Left kidney (tissue), 2 donors: Measurements from ENCODE around the gene CEP131. TPM values are rescaled to one million over a fixed set of nuclear protein-coding genes. Genes with fewer than 3 reads are reported as not detected.

ENCODE experiments used
- DNase-seq: peaks from one replicate; pipeline ENCODE4 v3.0.0-alpha.2; 2013
- polyA plus RNA-seq: library from polyadenylated mRNA; unstranded; fragments of 120-200 nt; gene quantifications from one replicate; pipeline ENCODE4 v1.2.1, GENCODE V29; 2013; ENCODE audit not compliant: insufficient read length

The CEP131 gene
- polyA plus RNA-seq, 1 donor, result 15.7 TPM

- DNase-seq, result no peak
Measured at GRCh38 chr17:81251709-81252301, 29.0 kb upstream of the CEP131 start.

- DNase-seq, result no peak
Measured at GRCh38 chr17:81251094-81251708, 28.4 kb upstream of the CEP131 start.

DNA sequence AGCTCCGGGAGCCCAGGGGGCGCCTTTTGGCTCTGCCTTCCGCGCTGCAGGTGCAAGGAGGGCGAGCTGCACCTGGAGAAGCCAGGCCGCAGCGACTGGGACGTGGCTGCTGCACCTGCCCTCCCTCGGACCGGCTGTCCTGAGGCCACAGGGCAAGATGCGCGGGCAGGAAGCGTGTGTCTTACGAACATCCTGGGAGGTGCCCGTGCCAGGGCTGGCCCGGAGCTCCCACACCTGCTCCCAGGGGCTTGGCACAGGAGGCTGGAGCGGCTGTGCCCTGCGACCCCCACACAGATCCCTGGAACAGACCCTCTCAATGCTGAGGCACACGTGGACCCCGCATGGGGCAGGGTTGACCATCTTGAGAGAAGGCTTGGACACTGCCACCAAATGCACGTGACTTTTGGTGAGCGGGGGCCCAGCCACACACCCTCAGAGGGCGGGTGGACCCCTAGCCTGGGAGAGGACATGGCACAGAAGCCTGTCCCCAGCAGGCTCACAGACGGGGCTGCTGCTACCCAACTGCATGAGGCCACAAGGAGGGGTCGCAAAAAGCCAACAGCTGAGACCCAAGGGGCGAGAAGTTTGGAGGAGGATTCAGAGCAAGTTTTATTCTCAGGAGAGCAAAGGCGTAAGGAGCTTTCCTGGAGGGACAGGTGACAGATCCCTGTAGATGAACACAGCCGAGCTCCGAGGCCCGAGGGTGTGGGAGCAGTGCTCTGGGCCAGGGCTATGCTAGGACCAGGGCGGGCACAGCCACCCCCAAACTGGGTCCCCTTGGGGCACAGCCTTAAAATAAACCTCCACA lies 27.7 kb upstream of the CEP131 start:
- no peak for DNase-seq

- DNase-seq, result no peak
Measured at GRCh38 chr17:81249223-81250040, 26.7 kb upstream of the CEP131 start.

DNA sequence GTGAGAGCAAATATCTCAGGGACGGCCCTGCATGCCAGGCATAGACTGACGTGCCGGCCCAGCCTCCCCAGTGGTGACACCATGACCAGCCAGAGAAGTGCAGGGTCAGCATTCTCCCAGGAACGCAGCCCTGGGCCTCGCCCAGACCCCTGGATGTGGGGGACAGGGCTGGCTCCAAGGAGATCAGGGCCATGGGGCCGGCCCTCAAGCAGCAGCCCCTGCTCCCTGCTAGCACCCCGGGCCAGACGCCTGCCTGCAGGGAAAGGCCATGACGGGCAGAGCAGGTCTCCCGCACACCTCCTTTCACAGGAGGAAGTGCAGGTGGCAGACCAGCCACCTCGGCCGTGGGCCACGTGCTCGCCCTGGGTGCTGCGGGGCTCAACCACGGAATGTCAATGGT lies 25.9 kb upstream of the CEP131 start:
- DNase-seq, result no peak

DNA sequence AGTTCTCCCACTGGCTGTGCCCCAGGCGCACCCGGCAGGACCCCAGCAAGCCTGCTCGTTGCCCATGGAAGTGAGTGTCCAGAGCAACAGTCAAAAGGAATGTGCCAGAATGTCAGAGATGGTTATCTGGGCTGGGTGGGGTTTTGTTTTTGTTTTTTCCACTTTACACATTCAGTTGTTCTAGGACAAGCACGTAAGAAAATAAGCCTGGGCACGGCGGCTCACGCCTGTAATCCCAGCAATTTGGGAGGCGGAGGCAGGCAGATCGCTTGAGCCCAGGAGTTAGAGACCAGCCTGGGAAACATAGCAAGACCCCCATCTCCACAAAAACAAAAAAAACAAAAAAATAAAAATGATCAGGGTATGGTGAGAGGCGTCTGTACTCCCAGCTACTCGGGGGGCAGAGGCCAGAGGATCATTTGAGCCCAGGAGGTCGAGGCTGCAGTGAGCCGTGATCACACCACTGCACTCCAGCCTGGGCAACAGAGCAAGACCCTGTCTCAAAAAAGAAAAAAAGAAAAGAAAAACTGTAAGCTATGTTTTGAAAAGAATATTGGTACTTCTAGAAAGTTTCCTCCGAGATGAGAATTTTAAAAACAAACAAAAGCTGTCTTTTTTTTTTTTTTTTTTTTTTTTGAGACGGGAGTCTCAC lies 24.7 kb upstream of the CEP131 start:
- DNase-seq, result no peak

DNA sequence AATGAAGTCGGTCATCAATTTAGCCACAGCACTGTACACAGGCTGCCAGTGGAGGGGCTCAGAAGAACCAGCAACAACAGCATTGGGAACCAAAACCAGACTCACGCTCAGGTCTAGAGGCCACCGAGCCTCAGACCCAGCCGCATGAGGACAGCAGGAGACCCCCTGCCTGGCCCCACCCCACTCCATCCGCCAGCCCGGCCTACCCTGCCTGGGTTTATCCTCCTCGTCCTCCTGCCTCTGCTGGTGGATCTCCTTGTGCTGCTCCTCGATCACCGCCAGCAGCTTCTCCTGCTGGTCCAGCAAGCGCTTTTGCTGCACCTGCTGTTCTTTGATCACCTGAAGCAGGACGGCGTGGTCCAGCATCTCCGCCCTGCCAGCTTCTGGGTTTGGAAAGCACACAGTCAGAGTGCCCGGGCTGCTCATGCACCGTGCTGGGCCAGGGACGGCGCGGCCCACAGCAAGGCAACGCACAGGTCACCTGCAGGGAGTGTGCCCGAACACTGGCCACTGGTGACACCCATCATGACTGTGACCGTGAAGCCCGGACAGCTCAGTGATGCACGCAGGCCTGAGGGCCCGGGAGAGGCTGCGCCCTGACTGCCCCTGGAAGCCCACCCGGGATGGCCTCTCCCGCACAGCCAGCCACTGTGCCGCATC lies 24.0 kb upstream of the CEP131 start:
- no peak for DNase-seq

DNA sequence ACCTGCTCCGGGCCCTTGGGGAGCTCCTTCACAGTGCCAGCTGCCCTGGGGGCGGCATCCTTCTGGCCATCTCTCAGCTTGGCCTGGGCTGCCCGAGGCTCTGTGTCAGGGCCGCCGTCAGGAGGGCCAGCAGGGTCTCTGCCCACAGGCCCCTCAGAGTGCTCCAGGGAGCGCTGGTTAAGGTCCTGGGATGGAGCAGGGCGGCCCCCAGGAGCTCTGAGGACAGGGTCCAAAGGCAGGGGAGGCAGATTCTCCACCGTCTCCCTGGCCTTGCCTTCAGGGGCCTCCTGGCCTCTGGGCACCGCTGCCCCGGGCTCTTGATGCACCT lies 23.5 kb upstream of the CEP131 start:
- no peak for DNase-seq

- no peak for DNase-seq
Measured at GRCh38 chr17:81245665-81246342, 23.0 kb upstream of the CEP131 start.

DNA sequence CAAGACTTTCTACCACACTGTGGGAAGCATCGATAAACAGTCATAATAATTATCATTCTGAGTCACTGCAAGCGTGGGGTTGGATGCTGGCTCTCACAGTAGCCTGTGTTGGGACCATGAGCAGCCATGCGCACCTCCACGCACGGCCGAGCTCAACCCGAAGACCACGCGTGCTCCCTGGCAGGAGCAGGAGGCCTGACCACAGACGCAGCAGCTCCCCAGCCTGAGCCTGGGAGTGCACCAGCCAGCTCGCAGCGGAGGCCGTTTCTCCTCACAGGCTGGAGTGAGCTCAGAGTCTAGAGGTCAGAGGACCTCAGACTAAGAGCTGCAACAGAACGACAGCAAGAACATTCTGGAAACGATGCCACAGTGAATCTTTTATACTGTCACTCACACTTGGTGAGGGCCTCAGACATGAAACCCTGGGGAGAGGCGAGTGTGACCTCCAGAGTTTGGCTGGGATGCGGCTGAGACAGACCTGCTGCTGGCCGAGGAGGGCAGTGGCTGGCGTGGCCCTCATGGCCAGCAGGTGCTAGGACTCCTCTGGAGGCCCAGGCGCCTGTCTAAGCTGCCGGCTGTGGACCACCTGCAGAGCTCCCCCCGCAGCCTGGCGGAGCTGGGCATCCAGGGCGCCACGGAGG lies 22.4 kb upstream of the CEP131 start:
- no peak for DNase-seq

DNA sequence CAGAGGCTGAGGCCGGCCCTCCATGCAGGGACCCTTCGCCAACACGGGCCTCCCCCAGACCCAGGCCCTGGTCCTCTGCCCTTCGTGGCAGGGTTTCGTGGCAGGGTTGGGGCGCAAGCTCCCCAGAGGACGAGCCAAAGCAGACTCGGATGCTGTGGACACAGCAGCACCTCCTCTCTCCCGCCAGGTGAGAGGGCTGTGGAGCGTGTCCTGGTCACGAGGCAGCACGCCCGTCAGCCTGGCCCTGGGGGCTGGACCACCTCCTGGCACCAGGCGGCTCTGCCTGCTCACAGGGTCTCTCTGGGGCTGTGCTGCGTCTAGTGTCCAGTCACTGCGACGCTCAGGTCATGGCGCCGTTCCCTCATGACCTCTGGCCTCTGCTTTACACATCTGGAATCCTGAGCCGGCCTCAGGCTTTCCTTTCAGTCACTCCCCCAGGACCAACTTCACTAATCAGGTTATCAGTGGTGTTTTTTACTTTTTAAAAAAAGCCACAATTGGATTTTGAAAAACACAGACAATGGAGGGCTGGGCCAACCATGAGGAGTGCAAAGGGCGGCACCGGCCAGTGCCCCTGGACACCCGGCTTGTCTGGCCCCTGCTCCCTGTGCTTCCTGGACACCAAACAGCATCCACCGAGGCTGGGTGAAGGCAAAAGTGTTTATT lies 21.7 kb upstream of the CEP131 start:
- no peak for DNase-seq

GRCh38 chr17:81243333-81243664 lies 20.5 kb upstream of the CEP131 start:
- no peak for DNase-seq

GRCh38 chr17:81242421-81243332 lies 19.9 kb upstream of the CEP131 start:
- no peak for DNase-seq

DNA sequence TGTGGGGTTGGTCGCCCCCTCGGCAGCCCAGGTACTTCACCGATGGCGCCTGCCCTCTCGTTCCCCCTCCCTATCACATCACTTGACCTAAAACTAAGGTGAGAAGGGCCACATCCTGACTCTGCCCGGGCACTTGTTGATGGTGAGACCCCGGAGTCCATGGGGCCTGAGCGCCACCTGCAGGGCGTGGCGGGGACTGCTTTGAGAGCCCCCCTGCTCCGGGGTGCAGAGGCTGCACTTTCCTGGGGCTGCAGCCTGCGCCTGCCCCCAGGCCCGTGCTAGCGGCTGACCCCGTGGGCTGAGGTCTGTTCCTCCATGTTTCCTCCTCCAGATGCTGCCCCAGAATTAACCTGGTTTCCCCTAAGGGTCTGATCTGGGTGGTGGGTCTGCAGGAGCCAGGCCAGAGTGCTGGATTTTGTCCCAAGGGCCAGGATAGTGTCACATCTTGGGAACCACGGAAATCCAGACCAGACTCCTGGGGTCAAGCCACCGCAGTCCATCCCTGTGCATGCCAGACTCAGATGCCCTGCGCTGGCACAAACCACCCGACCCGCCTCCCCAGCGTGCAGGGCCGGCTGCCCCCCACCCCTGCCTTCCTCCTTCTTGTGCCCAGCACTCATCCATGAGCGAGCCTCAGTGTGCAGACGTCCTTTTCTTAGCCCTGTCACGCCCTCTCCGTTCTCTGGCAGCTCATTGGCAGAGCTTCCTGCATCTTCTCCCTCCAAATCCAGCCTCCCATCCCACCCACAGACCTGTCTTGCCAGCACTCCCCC lies 19.1 kb upstream of the CEP131 start:
- DNase-seq, result no peak

GRCh38 chr17:81241203-81241602 lies 18.4 kb upstream of the CEP131 start:
- DNase-seq, result no peak

- DNase-seq, result no peak
Measured at GRCh38 chr17:81240761-81241160, 18.0 kb upstream of the CEP131 start.

GRCh38 chr17:81239714-81240555 lies 17.2 kb upstream of the CEP131 start:
- DNase-seq, result no peak
